Astrocyte of the hippocampus (primary cell): ENCODE results near the gene ANO6.
"Not testable (repeated sequence)": the region's sequence is repeated elsewhere in the genome, so short reads cannot be mapped to it uniquely, and the experiment has no call there.

ENCODE experiments used
- DNase-seq: peaks from one replicate; pipeline ENCODE4 v3.0.0; 2011; ENCODE audit warnings: low read depth, low spot score

The ANO6 gene

DNA sequence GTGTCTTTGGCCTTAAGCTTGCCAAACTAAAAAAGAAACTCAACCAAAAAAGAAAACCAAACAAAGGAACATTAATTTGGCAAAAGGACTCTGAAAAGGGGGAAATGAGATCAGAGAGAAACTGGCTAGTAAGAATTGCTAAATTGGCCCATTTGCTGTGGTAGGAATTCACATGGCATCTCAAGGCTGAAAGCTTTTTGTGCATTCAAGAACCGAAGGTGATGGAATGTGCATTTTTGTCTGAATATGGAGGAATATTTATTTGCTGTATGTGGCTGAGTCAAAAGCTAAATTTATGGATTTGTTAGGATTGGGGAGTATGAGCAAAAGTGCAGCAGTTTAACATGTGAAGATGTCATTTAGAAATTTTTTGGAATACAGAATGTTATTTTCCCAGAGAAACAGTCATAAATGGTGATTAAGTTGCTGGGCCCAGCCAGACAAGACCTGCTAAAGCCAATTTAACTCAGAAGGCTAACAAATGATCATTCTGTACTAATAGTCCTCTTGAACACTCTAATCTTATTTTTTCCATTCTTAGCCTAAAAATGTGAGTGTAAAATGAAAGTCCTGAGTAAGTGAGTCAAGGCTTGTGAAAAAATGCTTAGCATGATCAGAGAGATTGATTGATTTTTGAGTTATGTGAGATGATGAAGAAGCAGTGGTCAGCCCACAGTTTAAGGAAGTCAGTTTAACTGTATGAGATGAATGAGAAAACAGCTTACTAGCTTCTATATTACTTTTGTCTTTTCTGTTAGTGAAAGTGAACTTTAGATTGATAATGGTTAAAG lies 94.1 kb downstream of the ANO6 start:
- peak; percentile 70 for DNase-seq

DNA sequence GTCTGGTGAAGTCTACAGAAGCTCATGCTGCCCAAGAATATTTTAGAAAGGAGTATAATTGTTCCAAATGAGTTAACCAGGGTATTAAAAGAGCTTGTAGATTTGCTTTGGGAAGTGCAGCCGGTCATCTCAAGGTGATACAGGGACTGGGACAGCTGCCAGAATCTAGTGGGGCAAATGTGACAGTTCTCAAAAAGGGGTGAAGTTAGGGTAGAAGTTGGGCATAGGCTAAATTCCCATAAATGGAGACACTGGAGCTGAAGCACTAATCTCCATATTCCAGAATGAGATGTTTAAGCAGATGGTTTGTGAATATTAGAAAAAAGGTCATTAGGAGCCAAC lies 94.7 kb downstream of the ANO6 start:
- DNase-seq = no peak

GRCh38 chr12:45312012-45312411 lies 96.1 kb downstream of the ANO6 start:
- DNase-seq = no peak

GRCh38 chr12:45314770-45315169 lies 98.9 kb downstream of the ANO6 start:
- no peak for DNase-seq

- DNase-seq = no peak
Measured at GRCh38 chr12:45315462-45315861, 99.6 kb downstream of the ANO6 start.

DNA sequence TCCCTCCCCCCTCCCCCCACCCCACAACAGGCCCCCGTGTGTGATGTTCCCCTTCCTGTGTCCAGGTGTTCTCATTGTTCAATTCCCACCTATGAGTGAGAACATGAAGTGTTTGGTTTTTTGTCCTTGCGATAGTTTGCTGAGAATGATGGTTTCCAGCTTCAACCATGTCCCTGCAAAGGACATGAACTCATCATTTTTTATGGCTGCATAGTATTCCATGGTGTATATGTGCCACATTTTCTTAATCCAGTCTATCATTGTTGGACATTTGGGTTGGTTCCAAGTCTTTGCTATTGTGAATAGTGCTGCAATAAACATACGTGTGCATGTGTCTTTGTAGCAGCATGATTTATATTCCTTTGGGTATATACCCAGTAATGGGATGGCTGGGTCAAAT lies 101.4 kb downstream of the ANO6 start:
- not testable (repeated sequence) for DNase-seq

GRCh38 chr12:45322810-45323209 lies 106.9 kb downstream of the ANO6 start:
- no peak for DNase-seq

GRCh38 chr12:45324391-45324790 lies 108.5 kb downstream of the ANO6 start:
- DNase-seq = no peak

- no peak for DNase-seq
Measured at GRCh38 chr12:45326358-45326975, 110.6 kb downstream of the ANO6 start.

DNA sequence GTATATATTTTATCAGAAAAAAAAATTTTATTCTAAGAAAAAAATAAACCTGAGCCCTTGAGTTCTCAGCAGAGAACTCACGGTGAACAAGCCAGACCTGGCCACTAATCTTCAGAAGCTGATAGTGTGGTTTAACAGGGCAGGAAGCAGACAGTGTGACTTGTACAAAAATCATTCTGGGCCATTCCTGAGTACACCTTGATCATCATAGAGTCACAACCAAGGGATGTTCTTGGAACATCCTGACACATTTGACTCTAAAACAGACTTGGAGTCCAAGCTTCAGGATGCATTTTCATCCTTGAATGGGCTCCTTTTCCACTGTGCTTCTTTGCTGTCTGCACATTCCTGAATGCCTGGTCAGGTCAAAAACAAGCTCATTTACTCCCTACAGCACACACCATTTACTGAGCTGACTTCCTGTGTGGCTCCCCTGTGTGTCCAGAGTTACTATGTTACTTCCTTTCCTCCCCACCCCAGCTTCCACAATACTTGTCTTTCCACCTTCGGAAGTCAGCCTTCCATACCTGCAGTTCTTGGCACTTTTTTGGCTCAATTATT lies 112.0 kb downstream of the ANO6 start:
- DNase-seq = no peak

DNA sequence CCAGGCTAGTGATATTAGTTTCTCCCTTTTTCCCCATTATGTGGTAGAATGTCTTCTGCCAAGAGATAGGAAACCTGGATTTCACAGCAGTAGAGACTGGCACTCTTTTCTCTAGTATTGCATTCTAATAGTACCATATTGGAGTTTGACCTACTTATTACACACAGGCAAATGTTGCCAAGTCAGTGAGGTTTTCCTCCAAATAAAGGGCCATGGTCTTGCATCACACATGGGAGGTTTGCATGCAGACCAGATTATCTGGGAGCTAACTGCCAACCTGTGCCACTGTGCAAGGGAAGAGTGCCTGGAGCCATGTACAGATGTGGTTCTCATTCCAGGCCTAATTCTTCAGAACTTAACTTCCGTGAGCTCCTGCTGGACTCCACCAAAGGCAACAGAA lies 113.3 kb downstream of the ANO6 start:
- no peak for DNase-seq

DNA sequence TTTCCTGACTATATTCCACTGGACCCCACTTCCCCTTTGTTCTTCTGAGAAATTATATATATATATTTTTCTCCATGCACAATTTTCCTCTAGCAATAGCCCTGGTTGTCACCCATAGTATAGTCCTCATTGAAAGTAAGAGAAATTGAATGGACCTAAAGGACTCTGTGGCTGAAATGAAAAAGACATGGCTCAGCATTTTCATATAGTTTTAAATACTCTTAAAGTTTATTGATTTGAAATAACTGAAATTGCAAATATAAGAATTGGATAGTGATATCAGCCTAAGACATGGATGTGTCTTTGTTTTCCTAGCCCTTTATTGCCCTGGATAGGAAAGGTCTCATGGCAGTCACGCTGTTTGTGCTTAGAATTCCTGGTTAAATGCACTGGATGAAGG lies 113.8 kb downstream of the ANO6 start:
- no peak for DNase-seq

DNA sequence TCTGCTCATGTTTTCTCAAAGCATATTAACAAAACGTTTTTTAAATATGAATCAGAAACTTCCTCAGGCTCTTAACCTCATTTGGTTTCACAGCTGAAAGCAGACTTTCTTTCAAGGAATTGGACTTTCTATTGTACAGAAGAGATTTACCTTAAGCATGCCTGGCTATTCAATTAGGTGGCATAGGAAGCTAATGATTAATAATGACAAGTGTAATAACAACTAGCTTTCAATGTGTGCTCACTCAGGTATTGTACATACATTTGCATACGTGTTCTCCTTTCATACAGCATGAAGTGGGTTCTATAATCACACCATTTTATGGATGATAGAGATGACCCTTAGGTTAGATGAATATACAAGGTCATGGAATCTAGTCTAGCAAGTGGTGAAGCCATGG lies 115.7 kb downstream of the ANO6 start:
- no peak for DNase-seq

GRCh38 chr12:45334396-45334795 lies 118.5 kb downstream of the ANO6 start:
- DNase-seq = no peak

- DNase-seq = peak; percentile 85
Measured at GRCh38 chr12:45336331-45336730, 120.4 kb downstream of the ANO6 start.

DNA sequence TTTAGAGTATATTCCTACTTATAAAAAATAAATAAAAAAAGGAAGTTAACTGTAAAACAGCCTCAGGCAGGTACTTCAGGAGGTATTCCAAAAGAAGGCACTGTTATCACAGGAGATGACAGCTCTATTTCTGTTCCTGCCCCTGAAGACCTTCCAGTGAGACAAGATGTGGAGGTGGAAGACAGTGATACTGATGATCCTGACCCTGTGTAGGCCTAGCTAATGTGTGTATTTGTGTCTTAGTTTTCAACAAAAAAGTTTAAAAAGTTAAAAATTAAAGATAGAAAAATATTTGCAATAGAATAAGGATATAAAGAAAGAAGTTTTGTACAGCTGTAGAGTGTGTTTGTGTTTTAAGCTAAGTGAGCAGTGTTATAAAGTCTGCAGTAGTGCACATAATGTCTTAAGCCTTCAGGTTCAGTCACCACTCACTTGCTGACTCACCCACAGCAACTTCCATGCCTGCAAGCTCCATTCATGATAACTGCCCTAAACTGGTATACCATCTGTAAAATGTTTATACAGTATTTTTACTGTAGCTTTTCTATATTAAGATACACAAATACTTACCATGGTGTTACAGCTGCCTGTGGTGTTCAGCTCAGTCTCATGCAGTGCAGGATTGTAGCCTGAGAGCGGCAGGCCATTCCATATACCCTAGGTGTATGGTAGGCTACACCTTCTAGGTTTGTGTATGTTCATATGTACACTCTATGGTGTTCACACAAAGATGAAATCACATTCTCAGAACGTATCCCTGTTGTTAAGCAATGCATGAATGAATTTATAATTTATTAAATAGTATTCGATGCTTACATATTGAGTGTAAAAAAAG lies 121.1 kb downstream of the ANO6 start:
- DNase-seq = peak; percentile 77

DNA sequence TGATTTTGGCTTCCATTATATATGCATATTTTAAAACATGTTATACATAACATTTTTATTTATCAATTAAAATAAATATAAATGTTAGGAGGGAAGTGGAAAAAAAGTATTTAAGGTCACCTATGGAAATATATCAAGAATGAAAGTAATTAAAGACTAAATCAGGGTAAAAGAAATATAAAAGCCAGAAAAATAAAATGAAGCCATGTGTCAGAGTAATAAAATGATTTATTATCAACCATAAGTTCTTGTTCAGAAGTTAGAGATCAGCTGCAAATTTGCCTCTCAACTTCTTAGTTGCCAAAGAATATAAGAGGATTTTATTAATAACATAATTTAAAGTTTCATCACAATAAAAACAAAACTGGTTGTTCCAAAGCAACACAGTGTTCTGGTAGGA lies 121.9 kb downstream of the ANO6 start:
- DNase-seq = no peak

- no peak for DNase-seq
Measured at GRCh38 chr12:45338272-45338671, 122.4 kb downstream of the ANO6 start.

GRCh38 chr12:45339035-45339434 lies 123.1 kb downstream of the ANO6 start:
- DNase-seq = no peak

- no peak for DNase-seq
Measured at GRCh38 chr12:45342171-45342570, 126.3 kb downstream of the ANO6 start.

DNA sequence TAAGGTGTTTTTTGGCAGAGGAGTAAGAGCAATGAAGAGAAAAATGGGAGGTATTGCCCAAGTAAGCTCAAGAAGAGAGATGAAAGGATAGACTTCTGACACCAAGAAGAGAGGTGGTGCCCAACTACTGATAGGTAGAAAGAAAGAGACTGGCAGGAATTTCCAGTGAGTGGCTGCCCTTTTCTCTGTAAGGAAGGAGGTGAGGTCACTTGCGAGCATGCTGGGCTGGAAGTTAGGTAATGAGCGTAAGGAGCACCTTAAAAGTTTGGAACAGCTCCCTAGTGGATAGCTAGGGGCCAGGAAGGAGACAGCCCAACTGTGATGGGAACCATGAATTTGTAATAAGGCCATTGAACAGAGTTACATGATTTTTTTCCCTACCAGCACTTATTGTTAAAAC lies 127.0 kb downstream of the ANO6 start:
- DNase-seq = no peak

DNA sequence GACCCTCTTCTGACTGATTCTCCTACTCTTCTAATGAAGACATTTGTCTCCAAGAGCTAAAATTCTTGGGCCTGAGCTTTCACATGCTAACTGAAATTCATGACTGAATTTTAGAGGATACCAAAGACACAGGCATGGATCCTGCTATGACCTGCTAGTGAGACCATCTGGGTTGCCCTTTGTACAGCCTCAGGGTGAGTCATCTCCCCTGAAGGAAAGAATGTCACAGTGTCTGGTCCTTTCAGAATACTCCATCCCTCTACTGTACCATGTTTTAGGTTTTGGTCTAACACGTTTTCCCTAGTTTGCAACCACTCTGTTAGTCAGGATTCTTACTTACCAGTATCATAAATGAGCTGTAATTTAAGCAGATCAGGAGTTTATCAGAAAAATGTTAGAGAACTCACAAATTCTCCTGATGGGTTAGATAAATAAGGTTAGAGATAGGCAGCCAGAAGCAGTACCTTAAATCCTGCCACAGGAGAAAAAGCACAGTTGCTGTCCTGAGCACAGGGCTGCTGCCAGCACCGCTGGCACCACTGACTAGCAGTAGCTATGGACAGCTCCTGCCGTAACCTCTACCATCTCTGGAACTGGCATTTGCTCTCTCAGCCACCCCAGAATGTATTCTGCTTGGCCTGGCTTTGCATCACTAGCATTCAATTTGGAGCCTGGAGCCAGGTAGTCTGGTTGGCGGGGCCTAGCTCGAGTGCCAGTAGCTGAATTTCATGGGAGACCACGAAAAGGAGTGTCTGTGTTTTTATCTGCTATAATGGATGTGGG lies 127.6 kb downstream of the ANO6 start:
- DNase-seq = no peak
